HG02973 (cell line): Measurements from ENCODE around the gene FKBP15.

Source experiments
- ATAC-seq: cut with Tn5 transposase; IDR thresholded peaks from one replicate; pipeline ENCODE4 v1.9.1; 2021; ENCODE audit warnings: moderate library complexity; ENCODE audit not compliant: unreplicated experiment

FKBP15 gene

DNA sequence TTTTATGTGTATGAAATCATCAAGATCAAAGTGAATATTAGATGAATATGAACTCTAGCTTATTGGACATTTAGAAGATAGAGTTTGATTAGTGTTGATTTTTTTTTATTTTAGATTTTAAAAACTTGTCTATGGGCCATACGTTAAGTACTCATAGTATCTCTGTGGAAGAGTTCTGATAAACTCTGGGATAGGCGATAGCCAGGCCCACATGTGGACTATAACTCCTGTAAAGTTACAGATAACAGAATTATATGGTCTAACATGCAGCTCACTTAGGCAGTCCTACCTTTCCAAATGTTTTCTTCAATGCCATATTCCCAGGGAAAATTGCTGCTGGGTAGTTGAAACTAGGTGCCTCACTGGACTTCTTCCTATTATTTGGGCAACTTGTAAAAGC, 10.6 kb upstream of the FKBP15 start:
- ATAC-seq, result no peak

GRCh38 chr9:113228130-113228665, 7.1 kb upstream of the FKBP15 start:
- ATAC-seq, result no peak

- ATAC-seq, result no peak
Measured at GRCh38 chr9:113227436-113227835, 6.4 kb upstream of the FKBP15 start.

DNA sequence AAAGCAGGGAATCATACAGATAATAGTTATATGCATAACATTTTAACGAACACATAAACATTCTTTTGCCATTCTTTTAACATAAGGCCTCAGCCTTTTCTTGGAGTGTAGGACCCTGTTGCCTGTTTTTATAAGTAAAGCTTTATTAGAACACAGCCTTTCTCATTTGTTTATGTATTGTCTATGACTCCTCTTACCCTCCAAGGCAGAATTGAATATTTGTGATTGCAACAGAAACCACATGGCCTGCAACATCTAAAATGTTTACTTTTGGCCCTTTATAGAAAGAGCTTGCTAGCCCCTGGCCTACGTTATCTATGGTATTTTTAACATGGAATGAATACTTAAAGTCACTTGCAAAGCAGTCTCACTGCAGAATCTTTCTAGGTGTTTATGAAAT, 2.9 kb upstream of the FKBP15 start:
- ATAC-seq, result no peak

GRCh38 chr9:113222482-113222841, 1.4 kb upstream of the FKBP15 start:
- no peak for ATAC-seq

DNA sequence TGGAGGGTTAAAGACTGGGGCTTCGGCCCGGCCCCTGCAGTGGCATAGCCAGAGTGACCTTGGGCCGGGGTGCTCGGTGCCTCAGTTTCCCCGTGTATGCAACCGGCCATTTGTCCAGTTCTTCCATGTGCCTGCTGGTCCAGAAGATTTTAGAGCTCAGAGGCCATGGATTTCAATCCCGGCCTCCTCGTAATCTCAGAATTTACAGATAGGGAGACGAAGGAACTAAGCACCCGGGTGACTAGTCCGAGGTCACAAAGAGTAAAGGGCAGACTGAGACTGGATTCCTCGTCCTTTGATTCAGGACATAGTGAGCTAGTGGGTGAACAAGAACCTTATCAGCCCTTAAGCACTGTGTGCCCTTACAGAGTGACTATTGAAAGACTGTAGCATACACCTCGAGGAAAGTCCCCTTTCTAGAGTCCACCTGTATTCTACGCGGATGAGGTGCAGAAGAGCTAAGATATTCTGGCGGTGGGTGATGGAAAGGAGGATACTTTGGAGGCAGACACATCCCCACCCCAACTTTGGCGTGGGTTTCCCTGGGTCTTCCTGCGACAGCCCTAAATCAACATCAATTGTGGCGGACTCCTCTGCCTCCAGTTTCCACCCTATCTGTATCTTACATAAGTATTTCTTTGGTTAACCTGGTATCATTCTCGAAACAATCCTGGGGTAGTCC, 864 bp upstream of the FKBP15 start:
- no peak for ATAC-seq

DNA sequence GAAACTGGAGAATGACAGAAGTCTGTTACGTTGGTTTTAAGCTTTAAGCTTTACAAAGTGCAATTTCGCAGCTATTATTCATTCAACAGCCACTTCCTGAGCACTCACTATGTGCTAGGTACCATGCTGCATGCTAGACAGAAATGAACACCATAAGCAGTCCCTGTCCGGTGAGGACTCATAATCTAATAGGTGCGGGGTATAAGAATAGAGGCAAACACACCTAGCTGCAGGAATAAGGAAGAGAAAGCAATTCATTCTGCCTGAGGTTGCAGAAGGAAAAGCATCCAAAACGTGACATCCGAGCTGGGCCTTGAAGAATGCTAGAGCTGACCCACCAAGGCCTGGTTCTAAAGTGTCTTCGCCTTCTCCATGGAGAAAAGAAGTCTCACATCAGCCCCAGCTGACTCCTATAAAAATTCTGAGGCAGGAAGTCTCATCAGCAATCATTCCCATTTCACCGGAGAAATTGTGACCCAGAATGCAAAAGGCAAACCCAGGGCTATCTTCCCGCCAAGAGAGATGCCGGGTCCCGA, 542 bp downstream of the FKBP15 start:
- ATAC-seq, result no peak

GRCh38 chr9:113219969-113220368, 1.1 kb downstream of the FKBP15 start:
- ATAC-seq, result peak; percentile 58

DNA sequence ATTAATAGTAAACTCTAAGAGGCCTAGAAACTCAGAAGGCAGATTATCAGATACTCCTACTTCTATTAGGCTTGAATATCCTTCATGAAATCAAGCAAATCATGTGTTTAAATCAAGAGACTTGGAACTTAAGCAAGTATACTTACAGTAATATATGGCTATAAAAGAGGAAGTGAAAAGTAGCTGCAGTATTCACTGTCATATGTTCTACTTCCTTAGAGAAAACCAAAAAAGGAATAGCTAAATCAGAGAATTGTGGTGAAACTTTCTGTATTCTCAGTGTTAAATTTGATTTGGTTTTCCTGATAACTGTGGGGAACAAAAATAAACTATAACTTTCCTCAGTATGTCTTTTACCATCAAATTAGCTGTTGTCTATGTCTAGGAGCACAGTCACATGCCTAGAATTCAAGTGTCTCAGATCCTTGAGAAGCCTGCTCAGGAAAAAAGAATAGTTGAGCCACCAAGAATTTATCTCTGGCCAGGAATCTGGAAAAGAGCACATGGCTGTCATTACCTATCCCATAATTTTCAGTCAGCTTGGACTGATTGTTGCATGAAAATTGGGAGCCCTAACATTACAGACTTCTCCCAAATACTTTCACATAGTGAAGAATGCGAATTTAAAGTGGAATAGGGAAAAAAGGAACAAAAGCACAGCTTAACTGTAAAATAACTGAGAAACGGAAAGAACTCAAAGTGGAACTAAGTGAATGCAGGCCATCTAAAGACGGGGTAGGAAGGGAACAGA, 1.7 kb downstream of the FKBP15 start:
- ATAC-seq, result peak; percentile 42

DNA sequence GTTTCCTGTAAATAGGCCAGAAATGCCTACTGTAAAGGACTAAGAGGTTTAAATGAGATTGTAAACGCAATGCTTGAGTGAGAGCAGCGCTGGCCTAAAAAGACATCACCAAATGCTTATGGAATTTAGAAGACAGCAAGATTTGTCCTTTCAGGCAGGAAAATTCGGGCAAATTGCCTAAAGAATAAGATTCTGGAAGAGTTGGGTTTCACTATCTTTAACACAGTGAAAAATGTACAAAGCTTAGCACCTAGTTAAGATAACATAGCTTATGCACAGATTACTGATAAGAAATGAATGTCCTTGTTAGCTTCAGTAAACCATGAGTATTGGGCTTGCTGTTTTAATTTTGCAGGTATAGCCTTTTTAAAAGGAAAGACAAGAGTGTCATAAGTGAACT, 4.7 kb downstream of the FKBP15 start:
- ATAC-seq, result no peak

GRCh38 chr9:113215132-113215531, 5.9 kb downstream of the FKBP15 start:
- ATAC-seq, result no peak

- ATAC-seq, result no peak
Measured at GRCh38 chr9:113210815-113211214, 10.3 kb downstream of the FKBP15 start.

DNA sequence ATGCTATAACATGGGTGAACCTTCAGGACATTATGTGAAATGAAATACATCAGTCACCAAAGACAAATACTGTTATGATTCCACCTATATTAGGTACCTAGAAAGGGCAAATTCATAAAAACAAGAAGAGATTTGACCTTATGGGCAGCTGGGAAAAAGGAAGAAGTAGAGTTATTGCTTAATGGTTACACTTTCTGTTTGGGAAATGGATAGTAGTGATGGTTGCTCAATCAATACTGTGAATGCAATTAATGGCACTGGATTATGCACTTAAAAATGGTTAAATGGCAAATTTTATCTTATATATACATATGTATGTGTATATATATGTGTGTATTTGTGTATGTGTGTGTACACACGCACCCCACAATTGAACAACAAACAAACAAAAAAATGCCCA, 15.2 kb downstream of the FKBP15 start:
- ATAC-seq, result no peak

GRCh38 chr9:113205432-113205831, 15.6 kb downstream of the FKBP15 start:
- ATAC-seq, result no peak

GRCh38 chr9:113199683-113200329, 21.3 kb downstream of the FKBP15 start:
- ATAC-seq, result no peak

DNA sequence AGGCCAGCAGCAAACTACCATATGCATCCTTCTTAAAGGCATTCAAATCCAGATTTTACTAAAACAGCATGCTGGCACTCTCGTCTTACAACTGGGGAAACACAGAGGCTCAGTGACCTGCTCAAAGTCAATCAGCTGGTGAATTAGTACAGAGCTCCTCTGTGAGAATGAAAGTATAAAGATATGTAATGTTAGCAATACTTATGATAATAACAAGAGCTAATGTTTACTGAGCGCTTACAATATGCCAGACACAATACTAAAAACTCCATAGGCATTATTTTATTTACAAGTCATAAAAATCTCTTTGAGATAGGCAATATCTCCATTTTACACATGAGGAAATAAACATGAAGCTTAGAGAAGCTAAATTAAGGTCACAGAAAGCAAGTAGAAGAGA, 28.6 kb downstream of the FKBP15 start:
- ATAC-seq, result no peak

- no peak for ATAC-seq
Measured at GRCh38 chr9:113187929-113188595, 33.0 kb downstream of the FKBP15 start.

DNA sequence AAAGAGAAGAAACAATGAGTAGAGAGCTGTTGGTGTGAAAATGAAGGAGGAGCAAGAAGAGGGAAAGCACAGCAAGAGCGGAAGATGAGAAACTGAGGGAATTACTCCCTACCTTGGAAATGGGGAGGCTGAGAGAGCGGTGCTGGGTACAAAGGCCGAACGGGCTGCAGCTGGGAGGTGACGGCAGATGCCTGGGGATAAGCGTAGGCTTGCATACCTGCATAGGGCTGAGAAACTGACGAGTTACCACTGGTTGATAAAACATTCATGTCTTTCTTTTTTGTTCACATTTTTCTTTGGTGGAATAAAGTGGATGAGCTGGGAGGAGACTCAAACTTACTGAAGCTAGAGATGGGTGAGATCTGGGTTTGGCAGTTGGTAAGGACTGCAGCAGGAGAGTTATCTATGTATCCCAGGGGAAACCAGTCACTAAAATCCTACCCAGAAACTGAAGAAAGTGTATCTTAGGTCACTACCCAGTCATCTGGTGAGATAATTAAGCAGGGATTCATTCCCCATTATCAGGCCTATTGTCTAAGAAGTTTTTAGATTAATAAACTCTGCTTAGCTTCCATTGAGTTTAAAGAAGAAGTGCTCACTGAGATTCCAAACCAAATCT, 34.8 kb downstream of the FKBP15 start:
- ATAC-seq, result no peak

DNA sequence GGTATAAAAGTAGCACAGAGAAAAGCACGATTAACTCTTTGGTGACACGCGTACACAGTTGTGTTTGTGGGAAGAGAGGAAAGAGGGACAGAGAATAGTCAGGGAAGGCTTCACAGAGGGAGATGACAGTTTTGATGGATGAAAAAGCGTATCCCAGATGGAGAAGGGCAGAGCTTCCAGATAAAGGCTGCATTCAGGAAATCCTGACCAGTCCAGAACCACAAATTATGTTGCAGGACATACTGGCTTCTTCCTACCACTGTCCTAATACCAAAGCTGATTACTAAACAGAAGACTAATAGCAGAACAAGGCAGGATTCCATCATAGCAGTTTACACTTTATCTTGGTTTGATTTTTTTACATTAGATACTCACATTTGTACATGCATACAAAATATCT, 35.8 kb downstream of the FKBP15 start:
- ATAC-seq, result no peak

DNA sequence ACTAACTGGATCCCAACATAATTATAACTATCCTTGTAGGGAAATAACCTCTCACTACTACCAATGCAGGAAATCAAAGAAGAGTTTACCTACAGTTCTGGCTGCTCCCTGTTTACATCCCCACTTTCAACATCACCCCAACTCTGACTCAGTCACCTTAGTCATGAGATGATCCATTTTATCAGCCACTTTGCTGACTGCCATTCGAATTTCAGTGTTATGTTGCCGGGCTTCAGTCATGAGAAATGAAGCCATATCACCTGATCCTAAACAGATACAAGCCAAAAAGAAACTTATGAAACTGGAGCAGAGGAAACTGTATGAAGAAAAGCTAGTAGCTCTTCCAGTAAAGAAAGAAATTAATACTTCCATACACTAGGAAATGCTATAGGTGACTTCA, 36.5 kb downstream of the FKBP15 start:
- ATAC-seq, result no peak
